Activated CD8-positive, alpha-beta memory T cell treated with anti-CD3 and anti-CD28 coated beads for 1 hour (primary cell): ENCODE data around the gene UBTD2.
A peak's percentile ranks its signal among the peaks of the same experiment; 100 is the strongest.

ENCODE experiments used
- DNase-seq, 2 donors: peaks; one replicate each; pipeline ENCODE4 v3.0.0-alpha.2; 2020; ENCODE audit warnings: low read depth in 1 of 2; ENCODE audit errors: extremely low read depth in 1 of 2

Gene UBTD2

DNA sequence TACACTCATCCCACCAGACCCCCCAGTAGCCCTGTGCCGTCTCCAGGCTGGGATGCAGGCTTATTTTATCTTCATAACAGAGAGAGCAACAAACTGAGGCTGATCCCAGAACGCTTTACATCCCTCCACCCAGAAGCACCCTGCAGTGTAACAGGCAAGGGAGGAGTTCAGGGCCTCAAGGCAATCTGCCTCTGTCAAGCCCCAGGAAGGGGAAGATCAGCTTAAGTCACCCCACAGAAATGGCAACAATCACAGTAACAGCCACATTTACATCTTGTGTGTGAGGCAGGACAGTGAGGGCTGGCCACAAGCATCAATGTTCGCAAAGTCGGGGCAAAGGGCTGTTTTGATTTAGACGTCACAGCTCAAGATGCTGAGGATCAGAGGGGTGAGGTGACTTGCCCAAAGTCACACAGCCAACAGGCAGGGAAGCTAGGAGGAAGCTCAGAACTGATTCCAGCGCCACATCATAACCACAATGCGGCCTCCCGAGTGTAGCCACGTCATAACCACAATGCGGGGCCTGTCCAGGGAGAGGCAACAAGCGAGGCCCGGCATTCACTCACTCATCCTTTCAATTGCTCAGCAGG, 109.9 kb downstream of the UBTD2 start:
- DNase-seq = peak in 1 of 2 donors; percentile 55

DNA sequence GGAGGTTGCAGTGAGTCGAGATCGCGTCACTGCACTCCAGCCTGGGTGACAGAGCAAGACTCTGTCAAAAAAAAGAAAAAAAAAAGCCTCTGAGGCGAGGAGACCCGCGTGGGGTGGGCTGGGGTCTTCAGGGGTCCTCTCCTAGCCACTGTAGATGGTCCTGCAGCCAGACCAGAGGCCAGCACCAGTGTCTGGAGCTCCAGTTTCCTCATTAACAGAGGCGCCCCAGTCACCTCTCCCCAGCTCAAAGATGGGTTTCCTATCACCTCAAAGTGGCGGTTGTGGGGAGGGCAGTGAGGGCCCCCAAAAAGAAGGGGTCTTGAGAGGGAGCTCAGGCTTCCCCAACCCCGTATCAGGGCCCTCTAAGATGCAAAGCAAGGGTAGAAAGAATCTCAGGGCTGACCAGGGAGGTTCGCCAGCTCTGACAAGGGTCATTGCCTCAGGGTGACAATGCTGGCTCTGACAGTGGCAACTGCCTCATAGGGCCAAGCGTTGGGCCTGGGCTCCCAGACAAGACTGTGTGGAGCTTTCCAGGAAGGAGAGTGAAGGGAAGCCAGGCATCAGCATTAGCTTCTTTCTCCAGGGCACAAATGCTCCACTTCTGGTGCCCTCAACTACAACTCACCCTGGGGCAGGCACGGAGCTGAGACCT, 110.5 kb downstream of the UBTD2 start:
- no peak for DNase-seq

DNA sequence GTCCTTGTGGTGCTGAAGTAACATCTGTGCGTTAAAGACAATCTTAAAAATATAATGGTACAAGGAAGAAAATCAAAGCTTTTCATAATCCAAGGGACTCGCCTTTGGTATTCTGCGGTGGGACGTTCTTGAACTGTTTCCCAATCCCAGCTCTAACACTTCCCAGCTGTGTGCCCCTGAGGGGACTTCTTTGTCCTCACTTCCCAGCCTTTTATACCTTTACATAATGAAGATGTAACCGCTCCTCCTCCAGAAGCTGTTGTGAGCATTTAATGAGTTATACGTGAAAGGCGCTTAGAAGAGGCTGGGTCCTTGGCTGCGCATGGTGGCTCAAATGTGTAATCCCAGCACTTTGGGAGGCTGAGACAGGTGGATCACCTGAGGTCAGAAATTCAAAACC, 112.4 kb downstream of the UBTD2 start:
- no peak for DNase-seq

DNA sequence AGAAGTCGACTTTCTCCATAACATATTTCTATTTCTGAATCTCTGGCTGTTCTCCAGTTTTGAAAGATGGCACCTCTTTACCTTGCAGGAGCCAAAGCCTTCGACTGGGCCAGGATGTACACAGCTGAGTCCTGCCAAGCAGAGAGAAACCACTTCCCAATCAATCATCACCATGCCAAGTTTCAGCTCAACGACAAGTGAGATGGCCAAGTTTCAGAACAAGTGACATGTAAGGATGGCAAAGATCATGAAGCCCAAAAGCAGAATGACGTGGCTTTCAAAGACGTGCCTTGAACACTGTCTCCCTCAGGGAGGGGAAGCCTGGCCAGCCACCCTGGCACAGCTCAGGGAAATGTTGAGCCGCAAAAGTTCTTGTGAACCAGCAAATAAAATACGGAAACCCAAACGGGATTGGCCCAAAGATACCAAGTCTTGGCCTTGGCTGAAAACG, 113.3 kb downstream of the UBTD2 start:
- DNase-seq = no peak

GRCh38 chr5:172169216-172169615, 114.3 kb downstream of the UBTD2 start:
- no peak for DNase-seq

DNA sequence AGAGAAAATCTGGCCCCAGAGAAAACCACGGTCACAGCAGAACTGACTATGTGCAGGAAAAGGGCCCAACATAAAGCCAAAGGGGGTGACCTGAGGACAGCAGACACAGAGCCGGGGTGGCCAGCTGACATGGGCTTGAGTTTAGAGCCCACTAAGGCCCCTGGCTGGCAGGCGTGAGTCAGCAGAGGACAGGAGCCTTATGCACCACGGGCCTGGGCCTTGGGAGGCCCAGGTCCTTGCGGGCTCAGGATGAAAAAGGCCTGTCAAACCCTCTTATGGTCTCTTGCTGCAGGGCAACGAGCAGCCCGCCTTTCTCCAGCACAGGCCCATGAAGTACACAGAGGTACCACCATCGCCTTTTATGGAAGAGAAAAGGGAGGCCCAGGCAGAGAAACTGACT, 115.3 kb downstream of the UBTD2 start:
- no peak for DNase-seq

DNA sequence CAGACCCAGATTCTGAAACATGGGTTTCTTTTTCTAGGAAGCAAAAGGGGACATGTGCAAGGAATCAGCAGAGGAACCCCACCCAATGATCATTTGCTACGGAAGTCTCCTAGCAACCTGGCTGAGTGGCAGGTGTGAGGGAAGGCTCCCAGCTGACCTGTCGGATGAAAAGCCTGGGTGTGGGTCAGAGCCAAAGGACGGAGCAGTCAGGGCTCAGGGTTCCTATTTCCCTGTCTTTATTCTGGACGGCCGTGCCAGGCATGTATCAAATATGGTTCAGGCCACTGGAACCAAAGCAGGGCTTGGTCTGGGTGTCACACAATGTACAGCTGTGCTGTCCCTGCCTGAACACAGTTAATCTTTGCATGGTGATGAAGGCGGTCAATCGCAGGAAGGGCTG, 115.7 kb downstream of the UBTD2 start:
- DNase-seq = no peak

GRCh38 chr5:172166030-172166826, 117.3 kb downstream of the UBTD2 start:
- no peak for DNase-seq

GRCh38 chr5:172165465-172165864, 118.1 kb downstream of the UBTD2 start:
- DNase-seq = no peak

DNA sequence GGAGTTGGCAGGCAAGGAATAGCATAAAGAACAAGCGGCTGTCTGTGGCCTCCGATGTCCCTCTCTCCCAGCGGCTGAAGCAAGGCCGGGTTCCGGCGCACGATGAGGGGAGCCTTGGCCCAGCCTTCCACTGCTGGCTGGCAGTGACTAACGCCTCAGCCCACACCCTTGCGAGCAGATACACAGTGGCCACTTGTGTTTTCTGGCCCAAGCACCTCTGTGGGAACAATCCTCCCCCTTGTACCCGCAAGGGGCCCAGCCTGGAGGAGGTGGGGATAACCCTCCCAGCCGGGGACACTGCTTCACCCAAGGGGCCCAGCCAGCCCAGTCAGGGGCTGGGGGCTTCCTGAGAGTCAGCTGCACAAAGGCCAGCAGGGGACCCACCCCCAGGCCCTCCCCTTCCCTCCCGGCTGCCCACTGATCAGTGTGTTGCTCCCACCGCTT, 118.8 kb downstream of the UBTD2 start:
- no peak for DNase-seq

DNA sequence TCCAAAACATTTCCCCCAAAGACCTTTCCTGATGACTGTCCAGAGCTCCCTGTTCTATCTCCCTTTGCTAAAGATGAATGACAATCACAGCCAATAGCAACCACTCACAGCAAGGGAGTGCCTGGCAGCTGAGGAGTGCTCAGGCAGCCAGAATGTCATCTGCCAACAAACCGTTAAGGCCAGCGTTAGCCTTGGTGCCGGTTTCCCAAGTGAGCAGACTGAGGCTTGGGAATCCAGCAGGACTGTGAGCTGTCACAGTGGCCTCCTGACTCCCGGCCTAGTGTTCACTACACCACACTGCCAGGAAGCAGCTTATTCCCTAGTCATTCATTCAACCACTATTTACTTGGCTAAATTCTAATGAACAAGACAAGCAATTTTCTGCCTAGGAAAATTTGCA, 120.2 kb downstream of the UBTD2 start:
- no peak for DNase-seq

DNA sequence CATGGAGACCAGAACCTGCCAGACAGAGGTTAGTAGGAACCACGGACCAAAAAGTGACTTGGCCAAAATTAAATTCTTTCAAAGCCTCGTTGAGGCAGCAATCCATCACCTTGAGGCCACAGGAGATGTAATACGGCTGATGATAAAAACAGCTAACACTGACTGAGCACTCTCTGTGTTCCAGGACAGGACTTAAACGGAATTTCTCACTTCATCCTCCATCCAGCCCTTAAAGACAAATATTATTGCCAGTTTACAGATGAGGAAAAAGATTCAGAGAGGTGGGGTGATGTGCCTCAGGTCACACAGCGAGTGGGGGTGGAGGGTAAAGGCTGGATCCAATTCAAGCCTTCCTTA, 120.6 kb downstream of the UBTD2 start:
- DNase-seq = no peak

DNA sequence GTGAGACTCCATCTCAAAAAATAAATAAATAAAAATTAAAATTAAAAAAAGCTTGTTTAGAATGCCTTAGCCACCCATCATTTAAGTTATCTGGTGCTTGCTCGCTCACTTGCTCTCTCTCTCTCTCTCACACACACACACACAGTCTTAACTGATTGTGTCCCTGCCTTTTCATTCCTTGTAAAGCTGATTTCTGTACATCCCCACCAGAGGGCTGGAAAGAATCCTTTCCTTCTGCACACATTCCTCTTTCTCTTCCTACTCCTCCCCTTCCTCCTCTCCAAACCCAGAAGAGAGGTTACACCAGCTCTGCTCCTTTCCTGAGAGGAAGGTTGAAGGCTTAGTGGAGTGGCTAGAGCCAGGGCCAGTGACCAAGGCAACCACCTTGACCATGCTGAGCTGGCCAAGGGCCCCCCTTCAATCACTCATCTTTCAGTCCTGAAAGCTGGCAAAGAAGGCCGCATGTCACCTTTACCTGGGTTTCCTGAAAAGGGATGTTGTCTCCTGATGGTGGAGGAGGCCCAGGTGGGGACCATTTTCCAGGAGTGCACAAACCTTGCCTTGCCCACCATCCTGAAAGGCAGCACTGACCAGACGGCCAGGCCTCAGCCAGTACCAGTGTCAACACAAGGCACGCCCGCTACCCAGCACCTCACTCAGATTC, 121.1 kb downstream of the UBTD2 start:
- DNase-seq = no peak

- DNase-seq = no peak
Measured at GRCh38 chr5:172160506-172160905, 123.1 kb downstream of the UBTD2 start.
